Non-pigmented ciliary epithelial cell (primary cell): ENCODE measurements around the gene GRID2.

Experiments used
- DNase-seq: peaks from one replicate; pipeline ENCODE4 v3.0.0-alpha.2; 2010; ENCODE audit warnings: low read depth

GRID2 gene

GRCh38 chr4:92714640-92715039 lies 410.9 kb downstream of the GRID2 start:
- no peak for DNase-seq

- no peak for DNase-seq
Measured at GRCh38 chr4:92733231-92733630, 429.5 kb downstream of the GRID2 start.

GRCh38 chr4:92735025-92735665 lies 431.4 kb downstream of the GRID2 start:
- DNase-seq = no peak

- DNase-seq = no peak
Measured at GRCh38 chr4:92760433-92760832, 456.7 kb downstream of the GRID2 start.

- no peak for DNase-seq
Measured at GRCh38 chr4:92776080-92776479, 472.3 kb downstream of the GRID2 start.

GRCh38 chr4:92789741-92790140 lies 486.0 kb downstream of the GRID2 start:
- no peak for DNase-seq

- DNase-seq = no peak
Measured at GRCh38 chr4:92791871-92792440, 488.2 kb downstream of the GRID2 start.

- DNase-seq = no peak
Measured at GRCh38 chr4:92809381-92809780, 505.6 kb downstream of the GRID2 start.

- DNase-seq = no peak
Measured at GRCh38 chr4:92812652-92813051, 508.9 kb downstream of the GRID2 start.

GRCh38 chr4:92814677-92815076 lies 510.9 kb downstream of the GRID2 start:
- DNase-seq = no peak

GRCh38 chr4:92825256-92825655 lies 521.5 kb downstream of the GRID2 start:
- no peak for DNase-seq

GRCh38 chr4:92825791-92826190 lies 522.0 kb downstream of the GRID2 start:
- no peak for DNase-seq

- no peak for DNase-seq
Measured at GRCh38 chr4:92830771-92831170, 527.0 kb downstream of the GRID2 start.

- DNase-seq = no peak
Measured at GRCh38 chr4:92840880-92841279, 537.1 kb downstream of the GRID2 start.

GRCh38 chr4:92843784-92844183 lies 540.0 kb downstream of the GRID2 start:
- no peak for DNase-seq

- no peak for DNase-seq
Measured at GRCh38 chr4:92847026-92847425, 543.3 kb downstream of the GRID2 start.

- no peak for DNase-seq
Measured at GRCh38 chr4:92862509-92862908, 558.7 kb downstream of the GRID2 start.

GRCh38 chr4:92864096-92864495 lies 560.3 kb downstream of the GRID2 start:
- no peak for DNase-seq

- no peak for DNase-seq
Measured at GRCh38 chr4:92872604-92873003, 568.8 kb downstream of the GRID2 start.

- DNase-seq = no peak
Measured at GRCh38 chr4:92885632-92886031, 581.9 kb downstream of the GRID2 start.

GRCh38 chr4:92952426-92952825 lies 648.7 kb downstream of the GRID2 start:
- no peak for DNase-seq

GRCh38 chr4:92952897-92953296 lies 649.1 kb downstream of the GRID2 start:
- no peak for DNase-seq

GRCh38 chr4:92953462-92953861 lies 649.7 kb downstream of the GRID2 start:
- DNase-seq = no peak

- DNase-seq = no peak
Measured at GRCh38 chr4:92961881-92962280, 658.1 kb downstream of the GRID2 start.
